SK-N-SH (cell line): Measurements from ENCODE around the gene CCDC71. TPM values are rescaled to one million over a fixed set of nuclear protein-coding genes. Genes with fewer than 3 reads are reported as not detected.

Experiments used
- CTCF ChIA-PET: fragments of 300-600, 350-600 bp; formaldehyde crosslinking; extraction: SDS; loops from one replicate; lab custom pipeline; 2021; lab: Yijun Ruan, JAX
- POLR2A ChIA-PET: fragments of 350-600 bp; sonication (Branson Sonifier 250); formaldehyde crosslinking; extraction: SDS; loops from one replicate; lab custom pipeline; 2020; ENCODE audit warnings: antibody characterized with exemption, inconsistent platforms; lab: Yijun Ruan, JAX
- DNase-seq: peaks from one replicate; pipeline ENCODE4 v3.0.0; 2012
- H2AFZ ChIP-seq: fragments of 200-600 bp; sonication (generic); 2 replicates; pipeline ENCODE4 v1.8.1; 2016; ENCODE audit warnings: antibody characterized with exemption, mild to moderate bottlenecking, low read depth
- H3F3A ChIP-seq: fragments of 200-600 bp; sonication (generic); replicated peaks from 2 replicates; pipeline ENCODE3; 2016; ENCODE audit warnings: antibody characterized with exemption, mild to moderate bottlenecking; ENCODE audit not compliant: insufficient read depth
- H3K27ac ChIP-seq, 2 experiments: fragments of 200-500 bp in 1 of 2; fragments of 200-600 bp in 1 of 2; sonication (Bioruptor generic) in 1 of 2; sonication (generic), shearing (Covaris generic) in 1 of 2; 2 replicates each; pipeline versions ENCODE4 v1.5.1 to v1.6.1; 2014 to 2016; ENCODE audit warnings: low read depth in 2 of 2, inconsistent platforms in 1 of 2, low read length in 1 of 2, mild to moderate bottlenecking in 1 of 2, mixed read lengths in 1 of 2
- H3K27me3 ChIP-seq: fragments of 200-600 bp; sonication (generic), shearing (Covaris generic); 2 replicates; pipeline ENCODE4 v1.6.1; 2016; ENCODE audit warnings: mixed run types; ENCODE audit not compliant: insufficient read depth
- H3K36me3 ChIP-seq, 2 experiments: fragments of 200-500 bp in 1 of 2; fragments of 200-600 bp in 1 of 2; sonication (Bioruptor generic) in 1 of 2; sonication (generic) in 1 of 2; replicated peaks in 1 of 2; 2 replicates each; pipeline versions ENCODE3 to v1.5.1; 2014 to 2016; ENCODE audit warnings: low read length in 1 of 2, mild to moderate bottlenecking in 1 of 2; ENCODE audit not compliant: insufficient read depth in 2 of 2, control insufficient read depth in 1 of 2
- H3K4me1 ChIP-seq, 2 experiments: fragments of 200-500 bp in 1 of 2; fragments of 200-600 bp in 1 of 2; sonication (Bioruptor generic) in 1 of 2; sonication (generic), shearing (Covaris generic) in 1 of 2; 2 replicates each; pipeline versions ENCODE4 v1.5.1 to v1.6.1; 2014 to 2016; ENCODE audit warnings: low read depth in 1 of 2, low read length in 1 of 2, mixed run types in 1 of 2; ENCODE audit not compliant: insufficient read depth in 2 of 2, control insufficient read depth in 1 of 2
- H3K4me2 ChIP-seq: fragments of 200-600 bp; sonication (generic), shearing (Covaris generic); 2 replicates; pipeline ENCODE4 v1.6.1; 2017; ENCODE audit warnings: mixed run types
- H3K4me3 ChIP-seq, 2 experiments: fragments of 200-500 bp in 1 of 2; fragments of 200-600 bp in 1 of 2; sonication (Bioruptor generic) in 1 of 2; sonication (generic), shearing (Covaris generic) in 1 of 2; 2 replicates each; pipeline versions ENCODE4 v1.5.1 to v1.8.1; 2014 to 2016; ENCODE audit warnings: low read depth in 2 of 2, inconsistent platforms in 1 of 2, low read length in 1 of 2, mild to moderate bottlenecking in 1 of 2, mixed read lengths in 1 of 2, moderate library complexity in 1 of 2
- H3K79me2 ChIP-seq: fragments of 200-600 bp; sonication (generic); 2 replicates; pipeline ENCODE4 v1.8.1; 2017; ENCODE audit warnings: mild to moderate bottlenecking; ENCODE audit not compliant: insufficient read depth
- H3K9ac ChIP-seq: fragments of 200-600 bp; sonication (generic); 2 replicates; pipeline ENCODE4 v1.6.1; 2017; ENCODE audit warnings: mixed run types
- H3K9me2 ChIP-seq: fragments of 200-600 bp; sonication (generic); 2 replicates; pipeline ENCODE4 v1.6.1; 2017; ENCODE audit warnings: mixed run types
- H3K9me3 ChIP-seq: fragments of 200-600 bp; sonication (generic); 2 replicates; pipeline ENCODE4 v1.6.1; 2017; ENCODE audit warnings: mixed run types, mild to moderate bottlenecking, moderate library complexity
- H4K20me1 ChIP-seq: fragments of 200-600 bp; sonication (generic); 2 replicates; pipeline ENCODE4 v1.6.1; 2017; ENCODE audit warnings: mild to moderate bottlenecking, mixed run types; ENCODE audit not compliant: insufficient read depth
- CTCF ChIP-seq: fragments of 200-600 bp; sonication (generic); IDR thresholded peaks from 2 replicates; pipeline ENCODE4 v1.6.1; 2017; ENCODE audit warnings: antibody characterized with exemption, mild to moderate bottlenecking, moderate library complexity
- FOSL2 ChIP-seq: IDR thresholded peaks from 2 replicates; pipeline ENCODE4 v1.4.0; 2012; ENCODE audit warnings: low read depth, mild to moderate bottlenecking, moderate library complexity, borderline replicate concordance
- GABPA ChIP-seq: IDR thresholded peaks from 2 replicates; pipeline ENCODE4 v1.4.0; 2012; ENCODE audit warnings: low read depth, mild to moderate bottlenecking
- GATA2 ChIP-seq: sonication (generic); formaldehyde crosslinking; IDR thresholded peaks from 2 replicates; pipeline ENCODE4 v1.5.0; 2020; ENCODE audit warnings: mild to moderate bottlenecking, missing genetic modification reagents
- IRF3 ChIP-seq: fragments of 150-350 bp; IDR thresholded peaks from 2 replicates; pipeline ENCODE4 v1.6.1; 2016; ENCODE audit warnings: mild to moderate bottlenecking, low read depth, low read length
- JUND ChIP-seq: IDR thresholded peaks from 2 replicates; pipeline ENCODE4 v1.4.0; 2012
- MEF2A ChIP-seq: IDR thresholded peaks from 2 replicates; pipeline ENCODE4 v1.4.0; 2012; ENCODE audit warnings: low read depth, borderline replicate concordance
- RAD21 ChIP-seq: IDR thresholded peaks from 2 replicates; pipeline ENCODE4 v1.6.1; 2012; ENCODE audit warnings: mild to moderate bottlenecking, low read length
- RFX5 ChIP-seq: IDR thresholded peaks from 2 replicates; pipeline ENCODE4 v1.6.1; 2012; ENCODE audit warnings: mild to moderate bottlenecking, improper control_type of control experiment, low read length
- SIN3A ChIP-seq: IDR thresholded peaks from 2 replicates; pipeline ENCODE4 v1.6.1; 2012; ENCODE audit warnings: low read depth, mild to moderate bottlenecking, low read length, moderate library complexity, borderline replicate concordance
- SMC3 ChIP-seq: IDR thresholded peaks from 2 replicates; pipeline ENCODE4 v1.6.1; 2012; ENCODE audit warnings: low read depth, low read length, improper control_type of control experiment
- TAF1 ChIP-seq: IDR thresholded peaks from 2 replicates; pipeline ENCODE4 v1.6.1; 2012; ENCODE audit warnings: low read depth, mild to moderate bottlenecking, low read length, moderate library complexity, borderline replicate concordance
- TEAD4 ChIP-seq: IDR thresholded peaks from 2 replicates; pipeline ENCODE4 v1.4.0; 2012; ENCODE audit warnings: mild to moderate bottlenecking, borderline replicate concordance; ENCODE audit not compliant: insufficient read depth
- YY1 ChIP-seq: IDR thresholded peaks from 2 replicates; pipeline ENCODE4 v1.4.0; 2012; ENCODE audit warnings: low read depth, mild to moderate bottlenecking
- WGBS: methylation state at CpG from one replicate; pipeline ENCODE4 v1.1.6; 2017; ENCODE audit warnings: low lambda C conversion rate; 5-methylcytosine and 5-hydroxymethylcytosine counted together
- polyA plus RNA-seq, 3 experiments: library from polyadenylated mRNA; depleted of rRNA; stranded (reverse); fragments of >200 nt; gene quantifications; 2 replicates each; pipeline ENCODE4 v1.2.3, GENCODE V29; 2012
- TF ChIP-seq, protein P1 (sequence below): IDR thresholded peaks from 2 replicates; pipeline ENCODE4 v1.6.1; 2012; ENCODE audit warnings: mild to moderate bottlenecking, low read depth, low read length, moderate library complexity

CCDC71 gene
- polyA plus RNA-seq, 1 of the 3 experiments (the other 2 are of a cell fraction), result 40.9 TPM

GRCh38 chr3:49182682-49183081 lies 16.6 kb upstream of the CCDC71 start:
- POLR2A ChIA-PET, result no interaction called here
- 93% methylated on average over 3 of the region's 24 CpGs for WGBS
- Histone ChIP-seq H3F3A (no peaks in the 10 kb centered on the region), H3K4me1 (peaks cover 0 to 16% of the 10 kb centered on the region in 2 experiments; a peak in 1 of 4 replicates), H3K4me3 (no peak overlapping the region), H4K20me1 (no peaks in the 10 kb centered on the region), H3K27me3 (no peaks in the 10 kb centered on the region), H3K79me2 (no peaks in the 10 kb centered on the region), H3K9ac (no peak overlapping the region), H3K27ac (no peak overlapping the region), H3K36me3 (no peaks in the 10 kb centered on the region), H3K9me3 (no peaks in the 10 kb centered on the region), H2AFZ (no peak overlapping the region), H3K9me2 (no peaks in the 10 kb centered on the region), H3K4me2 (no peak overlapping the region)
- CTCF ChIA-PET, result no interaction called here
- no peak for TF ChIP-seq SMC3
- TF ChIP-seq TAF1, result no peak
- no peak for TF ChIP-seq YY1
- TF ChIP-seq TEAD4, result no peak
- TF ChIP-seq JUND, result no peak
- no peak for TF ChIP-seq FOSL2
- no peak for TF ChIP-seq GABPA
- no peak for TF ChIP-seq CTCF
- TF ChIP-seq RAD21, result no peak
- no peak for TF ChIP-seq RFX5
- TF ChIP-seq, protein P1, sequence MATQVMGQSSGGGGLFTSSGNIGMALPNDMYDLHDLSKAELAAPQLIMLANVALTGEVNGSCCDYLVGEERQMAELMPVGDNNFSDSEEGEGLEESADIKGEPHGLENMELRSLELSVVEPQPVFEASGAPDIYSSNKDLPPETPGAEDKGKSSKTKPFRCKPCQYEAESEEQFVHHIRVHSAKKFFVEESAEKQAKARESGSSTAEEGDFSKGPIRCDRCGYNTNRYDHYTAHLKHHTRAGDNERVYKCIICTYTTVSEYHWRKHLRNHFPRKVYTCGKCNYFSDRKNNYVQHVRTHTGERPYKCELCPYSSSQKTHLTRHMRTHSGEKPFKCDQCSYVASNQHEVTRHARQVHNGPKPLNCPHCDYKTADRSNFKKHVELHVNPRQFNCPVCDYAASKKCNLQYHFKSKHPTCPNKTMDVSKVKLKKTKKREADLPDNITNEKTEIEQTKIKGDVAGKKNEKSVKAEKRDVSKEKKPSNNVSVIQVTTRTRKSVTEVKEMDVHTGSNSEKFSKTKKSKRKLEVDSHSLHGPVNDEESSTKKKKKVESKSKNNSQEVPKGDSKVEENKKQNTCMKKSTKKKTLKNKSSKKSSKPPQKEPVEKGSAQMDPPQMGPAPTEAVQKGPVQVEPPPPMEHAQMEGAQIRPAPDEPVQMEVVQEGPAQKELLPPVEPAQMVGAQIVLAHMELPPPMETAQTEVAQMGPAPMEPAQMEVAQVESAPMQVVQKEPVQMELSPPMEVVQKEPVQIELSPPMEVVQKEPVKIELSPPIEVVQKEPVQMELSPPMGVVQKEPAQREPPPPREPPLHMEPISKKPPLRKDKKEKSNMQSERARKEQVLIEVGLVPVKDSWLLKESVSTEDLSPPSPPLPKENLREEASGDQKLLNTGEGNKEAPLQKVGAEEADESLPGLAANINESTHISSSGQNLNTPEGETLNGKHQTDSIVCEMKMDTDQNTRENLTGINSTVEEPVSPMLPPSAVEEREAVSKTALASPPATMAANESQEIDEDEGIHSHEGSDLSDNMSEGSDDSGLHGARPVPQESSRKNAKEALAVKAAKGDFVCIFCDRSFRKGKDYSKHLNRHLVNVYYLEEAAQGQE, result no peak
- TF ChIP-seq IRF3, result no peak
- no peak for TF ChIP-seq SIN3A
- TF ChIP-seq GATA2 (CRISPR knock-in tag), result no peak
- TF ChIP-seq MEF2A, result no peak
- DNase-seq, result no peak
